Activated CD4-positive, alpha-beta T cell treated with anti-CD3 and anti-CD28 coated beads, Interleukin-2, amount 50 U/mL, for 1 hour (primary cell): ENCODE measurements around the gene HNRNPLL.

Experiments used
- DNase-seq: peaks from one replicate; pipeline ENCODE4 v3.0.0-alpha.2; 2020

HNRNPLL gene

GRCh38 chr2:38523728-38524437 is 78.8 kb downstream of the HNRNPLL start:
- no peak for DNase-seq

GRCh38 chr2:38522754-38523349 is 79.9 kb downstream of the HNRNPLL start:
- no peak for DNase-seq

GRCh38 chr2:38521835-38522234 is 80.9 kb downstream of the HNRNPLL start:
- DNase-seq: no peak

GRCh38 chr2:38517284-38517683 is 85.4 kb downstream of the HNRNPLL start:
- DNase-seq: no peak

GRCh38 chr2:38516526-38516925 is 86.2 kb downstream of the HNRNPLL start:
- no peak for DNase-seq

- DNase-seq: no peak
These were observed 86.6 kb downstream of the HNRNPLL start for GRCh38 chr2:38516122-38516521.

GRCh38 chr2:38515155-38516074 is 87.3 kb downstream of the HNRNPLL start:
- DNase-seq: no peak

GRCh38 chr2:38514603-38515154 is 88.0 kb downstream of the HNRNPLL start:
- DNase-seq: no peak

GRCh38 chr2:38512211-38512610 is 90.5 kb downstream of the HNRNPLL start:
- no peak for DNase-seq
